Activated CD4-positive, alpha-beta T cell treated with anti-CD3 and anti-CD28 coated beads, Interleukin-10, Interleukin-2, amounts not matched to agents 100 ng/mL and 50 ng/mL, durations not matched to agents 16 hours and 8 hours (primary cell): ENCODE results near the gene GAB3.
A peak's percentile ranks its signal among the peaks of the same experiment; 100 is the strongest.

Experiments
- DNase-seq: peaks from one replicate; pipeline ENCODE4 v3.0.0-alpha.2; 2020

The GAB3 gene, protein sequence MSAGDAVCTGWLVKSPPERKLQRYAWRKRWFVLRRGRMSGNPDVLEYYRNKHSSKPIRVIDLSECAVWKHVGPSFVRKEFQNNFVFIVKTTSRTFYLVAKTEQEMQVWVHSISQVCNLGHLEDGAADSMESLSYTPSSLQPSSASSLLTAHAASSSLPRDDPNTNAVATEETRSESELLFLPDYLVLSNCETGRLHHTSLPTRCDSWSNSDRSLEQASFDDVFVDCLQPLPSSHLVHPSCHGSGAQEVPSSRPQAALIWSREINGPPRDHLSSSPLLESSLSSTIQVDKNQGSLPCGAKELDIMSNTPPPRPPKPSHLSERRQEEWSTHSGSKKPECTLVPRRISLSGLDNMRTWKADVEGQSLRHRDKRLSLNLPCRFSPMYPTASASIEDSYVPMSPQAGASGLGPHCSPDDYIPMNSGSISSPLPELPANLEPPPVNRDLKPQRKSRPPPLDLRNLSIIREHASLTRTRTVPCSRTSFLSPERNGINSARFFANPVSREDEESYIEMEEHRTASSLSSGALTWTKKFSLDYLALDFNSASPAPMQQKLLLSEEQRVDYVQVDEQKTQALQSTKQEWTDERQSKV

DNA sequence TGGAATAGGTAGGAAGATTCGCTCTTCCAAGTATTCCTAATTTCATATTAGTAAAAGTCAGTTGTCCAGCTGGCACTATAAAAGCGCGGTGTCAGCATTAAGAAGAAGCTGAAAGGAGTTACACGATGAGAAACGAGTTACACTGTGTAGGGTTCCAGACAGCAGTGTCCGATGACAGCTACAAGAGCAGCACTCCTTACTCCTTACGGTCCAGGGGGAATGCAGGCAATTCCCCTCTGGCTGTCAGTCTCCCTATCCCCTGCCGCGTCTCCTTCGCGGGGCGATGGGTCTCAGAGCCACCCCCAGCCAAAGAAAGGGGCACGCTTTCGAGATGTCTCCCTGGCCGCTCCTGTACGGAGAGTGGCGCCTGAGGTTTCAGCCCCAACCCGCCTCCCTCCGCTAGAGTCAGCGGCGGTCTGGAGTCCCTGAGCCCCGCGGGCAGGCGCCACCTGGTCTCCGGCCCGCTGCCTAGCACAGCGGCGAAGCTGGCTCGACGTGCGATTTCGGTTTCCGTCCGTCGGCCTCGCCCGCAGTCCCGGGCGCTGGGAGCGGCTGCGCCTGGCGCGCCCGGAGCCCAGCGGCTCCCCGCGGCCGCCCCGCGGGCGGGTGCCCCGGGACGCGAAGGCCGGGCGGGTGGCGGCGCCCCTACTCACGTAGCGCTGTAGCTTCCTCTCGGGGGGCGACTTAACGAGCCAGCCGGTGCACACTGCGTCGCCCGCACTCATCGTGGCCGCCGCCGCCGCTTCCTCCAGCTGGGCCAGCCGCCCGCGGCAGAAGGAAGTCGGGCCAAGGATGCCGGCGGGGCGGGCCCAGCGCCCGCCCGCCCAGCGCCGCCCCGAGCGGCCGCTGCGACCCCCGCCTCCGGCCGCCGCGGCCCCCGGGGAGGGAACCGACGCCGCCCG lies at the start of gene GAB3:
TSS of gene GAB3 (minus strand) at position 777 of the 902 bp plus-strand sequence. CDS start at position 725, 52 bp downstream.
- DNase-seq, result peak; percentile 39

DNA sequence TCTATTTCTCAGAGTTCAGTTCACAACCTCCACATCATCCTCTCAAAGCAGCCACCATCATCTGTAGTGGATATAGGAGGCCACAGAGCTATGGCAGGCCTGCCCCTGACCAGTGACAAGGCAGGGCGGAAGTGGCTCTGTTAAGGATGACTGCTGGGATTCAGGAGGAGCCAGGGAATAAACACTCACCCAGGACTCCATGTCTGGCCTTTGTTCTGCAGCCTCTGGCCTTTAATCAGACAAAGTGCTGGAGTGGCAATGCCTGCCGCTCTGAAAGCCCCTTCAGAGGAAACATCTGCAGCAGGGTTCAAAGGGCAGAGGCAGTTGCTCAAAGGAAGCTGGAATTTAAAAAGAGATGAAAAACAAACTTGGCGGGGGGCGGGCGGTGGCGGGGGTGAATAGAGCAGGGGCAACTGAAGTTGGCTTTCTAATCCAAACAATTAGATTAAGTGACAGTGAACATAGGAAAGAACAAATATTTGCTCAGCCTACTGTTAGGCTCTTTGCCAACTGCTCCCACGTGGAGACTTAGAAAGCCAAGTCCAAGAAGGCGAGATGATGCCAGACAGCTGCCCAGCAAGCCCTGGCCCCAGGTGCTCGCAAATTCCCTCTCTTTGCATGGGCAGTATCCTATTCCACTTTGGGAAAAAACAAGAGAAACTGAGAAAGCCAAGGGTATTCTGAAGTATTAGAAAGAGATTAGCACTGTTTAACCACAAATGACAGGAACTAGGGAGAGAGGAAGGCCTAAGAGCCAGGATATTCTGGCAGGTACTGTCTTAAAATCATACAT lies 48.9 kb upstream of the GAB3 start:
- no peak for DNase-seq

DNA sequence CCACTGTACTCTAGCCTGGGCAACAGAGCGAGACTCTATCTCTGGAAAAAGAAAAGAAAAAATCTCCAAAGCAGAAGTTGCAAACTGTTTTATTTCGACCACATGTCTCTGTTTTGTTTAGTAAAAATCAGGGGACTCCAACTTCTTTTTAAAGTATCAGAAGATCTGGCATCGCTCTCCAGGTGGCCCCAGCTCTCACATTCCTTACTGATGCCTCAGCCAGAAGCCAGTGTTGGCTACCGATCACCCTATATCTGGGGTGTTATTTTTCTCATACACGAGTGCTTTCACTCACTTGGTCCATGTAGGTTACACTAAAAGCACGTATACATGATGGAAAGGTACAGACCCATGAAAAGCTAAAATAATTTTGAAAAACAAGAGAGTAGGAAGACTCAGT lies 46.1 kb upstream of the GAB3 start:
- no peak for DNase-seq

DNA sequence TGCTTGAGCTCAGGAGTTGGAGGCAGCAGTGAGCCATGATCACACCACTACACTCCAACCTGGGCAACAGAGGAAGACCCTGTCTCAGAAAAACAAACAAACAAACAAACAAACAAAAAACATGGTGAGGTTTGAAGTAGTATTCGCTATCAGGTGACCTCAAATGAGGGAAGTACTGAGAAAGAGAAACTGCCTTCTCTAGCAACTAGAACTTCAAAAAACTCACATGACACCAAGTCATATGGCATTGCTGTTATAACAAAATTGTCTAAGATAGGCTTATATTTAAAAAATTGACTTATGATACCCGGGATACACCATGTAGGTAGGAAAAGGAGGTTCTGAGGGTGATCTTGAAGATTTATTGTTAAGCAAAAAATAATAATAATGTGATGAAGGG lies 44.1 kb upstream of the GAB3 start:
- no peak for DNase-seq

DNA sequence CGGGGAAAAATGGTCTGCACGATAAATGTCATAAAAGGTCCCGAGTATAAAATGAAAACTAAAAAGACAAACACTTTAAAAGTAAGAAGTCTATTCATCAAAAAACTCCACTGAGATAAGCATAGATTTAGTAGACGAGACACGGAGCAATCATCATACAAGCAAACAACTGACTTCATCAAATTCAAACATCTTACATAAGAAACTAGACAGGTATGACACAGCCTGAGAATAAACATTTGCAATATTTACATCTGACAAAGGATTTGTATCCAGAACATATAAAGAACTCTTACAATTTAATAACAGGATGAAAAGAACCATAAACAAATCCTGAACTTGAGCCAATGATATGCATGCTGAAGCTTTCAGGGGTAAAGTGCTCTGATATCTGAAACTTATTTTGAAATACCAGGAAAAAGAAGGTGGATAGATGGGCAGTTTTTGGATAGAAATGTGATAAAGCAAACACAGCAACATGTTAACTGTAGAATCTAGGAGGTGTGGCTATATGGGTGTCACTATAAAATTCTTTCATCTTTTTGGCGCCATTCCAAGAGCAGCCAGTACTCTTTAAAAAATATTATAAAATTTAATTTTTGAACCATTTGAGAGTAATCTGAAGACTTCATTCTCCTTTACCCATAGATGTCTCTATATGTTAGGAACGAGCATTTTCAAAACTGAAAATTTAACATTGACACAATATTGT lies 42.4 kb upstream of the GAB3 start:
- no peak for DNase-seq

DNA sequence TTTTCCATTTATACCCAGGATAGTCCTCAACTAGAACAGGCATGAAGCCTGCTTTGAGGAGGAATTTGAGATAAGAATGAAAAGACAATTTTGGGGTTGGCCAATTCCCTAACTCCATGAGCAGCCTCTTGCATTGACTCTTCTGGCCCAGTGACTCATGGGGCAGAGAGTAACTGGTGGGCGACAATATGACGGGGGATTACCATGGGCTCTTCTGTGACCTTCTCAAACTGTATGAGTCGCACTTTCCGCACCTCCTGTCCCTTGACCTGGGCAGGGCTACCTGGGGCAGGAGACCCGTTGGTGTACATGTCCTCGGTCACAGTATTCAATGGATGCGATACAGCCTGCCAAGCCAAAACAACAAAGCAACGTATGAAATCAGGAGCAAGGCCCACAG lies 41.1 kb upstream of the GAB3 start:
- DNase-seq, result no peak

DNA sequence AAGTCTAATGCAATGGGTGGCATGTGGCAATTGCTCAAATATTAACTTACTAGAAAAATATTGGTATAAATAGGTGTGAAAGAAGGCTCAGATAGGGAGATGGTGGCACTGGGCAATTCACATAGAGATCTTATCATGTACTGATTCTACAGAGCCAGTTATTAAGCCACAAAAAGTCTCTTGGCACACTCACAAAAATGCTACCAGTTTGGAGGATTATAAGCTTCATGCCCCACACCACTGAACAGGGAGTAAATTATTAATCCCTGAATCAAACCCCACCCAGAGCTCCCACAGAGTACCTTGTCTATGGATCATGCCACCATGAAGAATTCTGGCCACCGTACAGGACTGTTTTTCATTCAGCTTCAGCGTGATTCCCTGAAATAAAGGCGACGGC lies 40.6 kb upstream of the GAB3 start:
- DNase-seq, result no peak

DNA sequence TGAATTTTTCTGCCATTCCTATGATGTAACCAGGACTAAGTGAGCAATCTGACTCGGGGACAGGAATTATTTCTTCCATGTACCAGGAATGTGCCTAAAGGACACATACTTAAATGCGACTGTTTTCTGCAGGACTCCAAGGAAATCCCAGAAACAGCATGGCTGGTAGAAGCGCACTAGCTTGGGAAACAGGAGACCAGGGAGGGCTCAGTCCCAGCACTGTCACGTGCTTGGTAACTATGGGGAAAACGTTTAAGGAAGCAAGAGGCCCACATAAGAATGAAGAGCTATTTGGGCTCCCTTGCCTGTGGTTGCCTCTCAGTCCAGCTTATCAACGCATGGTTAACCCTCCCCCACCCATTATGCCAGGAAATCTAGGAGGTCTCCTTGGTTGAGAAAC lies 34.8 kb upstream of the GAB3 start:
- DNase-seq, result no peak

DNA sequence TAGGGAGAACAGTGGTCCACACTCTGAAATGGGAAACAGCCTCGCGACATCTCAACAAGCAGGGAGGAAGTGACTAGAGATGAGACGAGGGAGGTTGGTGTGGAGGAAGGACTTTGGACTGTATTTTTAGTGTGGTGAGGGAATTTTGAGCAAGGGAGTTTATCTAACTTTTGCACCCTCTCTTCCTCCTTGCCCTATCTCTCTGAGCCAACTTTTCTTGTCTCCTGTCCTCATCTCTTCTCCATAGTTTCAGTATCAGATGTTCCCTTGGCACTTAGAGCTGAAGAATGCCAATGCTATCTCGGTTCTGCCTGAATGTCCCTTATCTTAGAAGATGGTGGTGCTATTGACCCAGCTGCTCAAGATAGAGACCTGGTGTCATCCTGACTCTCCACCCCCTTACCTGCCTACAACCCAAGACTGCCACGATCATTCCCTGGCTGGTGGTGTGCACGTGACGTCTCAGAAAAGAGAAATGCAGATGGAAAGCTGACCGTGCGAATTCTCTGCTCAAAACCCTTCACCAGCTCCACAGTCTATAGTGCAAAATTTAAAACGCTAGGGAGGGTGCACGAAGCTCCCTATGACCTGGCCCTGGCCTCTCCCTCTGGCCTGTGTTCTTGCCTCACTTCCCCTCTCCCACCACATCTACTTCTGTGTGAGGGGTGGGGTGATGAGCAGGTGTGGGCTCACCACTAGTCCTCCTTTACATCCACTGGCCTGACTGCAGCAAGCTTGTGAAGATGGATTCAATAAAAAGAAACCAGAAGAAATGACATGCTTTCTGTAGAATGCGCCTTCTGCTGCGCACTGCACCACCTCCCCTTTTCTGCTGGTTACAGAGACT lies 33.5 kb upstream of the GAB3 start:
- no peak for DNase-seq

DNA sequence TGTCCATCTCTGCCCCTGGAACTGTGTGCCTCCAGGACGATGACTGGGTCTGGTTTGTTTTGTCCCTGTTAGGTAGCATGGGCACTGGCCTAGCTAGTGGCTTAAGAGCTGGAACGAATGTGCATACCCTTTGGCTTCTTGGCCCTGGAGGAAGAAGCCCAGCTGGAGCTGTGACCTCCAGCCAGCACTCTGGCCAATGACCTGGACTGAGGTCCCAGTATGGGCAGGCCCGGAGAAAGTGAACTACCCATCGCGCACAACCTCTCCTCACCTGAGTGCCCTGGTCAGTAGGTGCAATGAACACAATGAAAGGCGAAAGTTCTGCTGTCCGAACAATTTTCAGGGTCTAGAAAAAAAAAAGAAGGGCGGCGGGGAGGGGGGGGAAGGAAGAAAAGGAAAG lies 30.1 kb upstream of the GAB3 start:
- no peak for DNase-seq

DNA sequence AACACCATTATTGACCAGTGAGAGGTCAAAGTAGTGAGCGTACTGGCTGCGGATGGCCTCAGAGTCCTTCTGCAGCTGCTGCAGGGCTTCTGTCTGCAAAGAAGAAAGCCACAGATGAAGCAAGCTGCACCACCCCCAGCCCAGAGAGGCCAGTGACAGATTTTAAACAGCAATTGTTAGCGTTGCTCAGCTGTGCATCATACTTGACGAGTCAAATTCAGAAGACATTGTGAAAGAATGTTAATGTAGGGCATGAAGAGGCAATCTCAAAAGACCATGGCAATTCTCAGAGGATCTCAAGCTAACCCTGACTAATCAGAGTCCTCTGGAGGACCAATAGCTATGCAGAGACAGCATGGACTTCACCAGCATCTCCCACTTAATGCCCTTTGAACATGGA lies 28.4 kb upstream of the GAB3 start:
- DNase-seq, result no peak

DNA sequence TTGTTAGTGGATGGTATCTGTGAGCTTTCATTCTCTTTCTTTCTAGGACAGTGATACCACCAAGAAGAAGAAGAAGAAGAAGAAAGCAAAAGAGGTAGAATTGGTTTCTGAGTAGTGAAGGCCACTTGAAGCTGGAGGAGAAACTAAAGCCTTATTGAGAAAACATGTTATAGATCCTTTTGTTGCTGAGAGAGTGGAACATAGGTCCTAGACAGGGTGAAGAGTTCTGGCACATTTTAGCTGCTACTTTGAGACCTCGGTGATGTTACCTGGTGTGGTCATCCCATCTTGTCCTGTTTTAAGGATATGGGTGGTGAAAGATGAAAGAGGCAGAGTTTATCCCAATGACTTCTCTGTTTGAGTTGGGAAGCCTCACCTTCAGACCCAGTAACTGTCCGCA lies 25.9 kb upstream of the GAB3 start:
- no peak for DNase-seq

DNA sequence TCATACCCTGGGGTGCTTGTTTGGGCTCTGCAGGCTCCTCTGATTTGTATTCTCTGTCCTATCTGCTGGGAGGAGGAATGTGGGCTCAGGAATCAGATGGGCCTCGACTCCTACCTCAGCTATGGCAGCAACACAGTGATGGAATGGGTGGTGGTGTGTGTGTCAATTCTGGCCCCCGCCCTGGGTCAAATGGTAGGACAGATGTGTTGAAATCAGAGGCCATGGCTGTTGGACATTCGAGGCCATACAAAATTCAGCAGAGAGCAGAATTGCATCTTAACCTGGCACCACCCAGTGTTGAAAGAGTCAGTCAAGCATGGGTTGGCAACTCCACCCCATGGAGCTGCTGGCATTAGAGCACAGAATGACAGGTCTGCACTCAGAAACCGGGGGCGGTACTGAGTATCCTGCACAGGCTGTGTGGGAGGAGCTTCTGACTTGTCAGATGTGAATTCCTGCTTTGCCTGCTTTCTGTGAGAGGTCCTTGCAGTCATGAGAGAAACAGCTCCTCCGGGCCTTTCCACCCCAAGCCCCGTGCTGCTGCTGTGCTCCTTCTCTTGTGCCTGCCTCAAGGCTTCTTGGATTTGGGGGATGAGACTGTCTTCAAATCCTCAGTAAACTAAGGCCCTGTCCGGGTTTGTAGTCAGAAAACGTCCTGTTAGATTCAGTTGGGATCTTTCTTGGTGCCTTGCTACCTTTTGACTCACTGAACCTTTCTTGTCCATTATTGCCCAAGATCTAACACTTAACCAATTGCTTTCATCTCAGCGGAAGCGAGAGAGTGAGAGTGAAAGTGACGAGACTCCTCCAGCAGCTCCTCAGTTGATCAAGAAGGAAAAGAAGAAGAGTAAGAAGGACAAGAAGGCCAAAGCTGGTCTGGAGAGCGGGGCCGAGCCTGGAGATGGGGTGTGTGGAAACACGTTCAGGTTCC lies 24.8 kb upstream of the GAB3 start:
- DNase-seq, result peak; percentile 36

DNA sequence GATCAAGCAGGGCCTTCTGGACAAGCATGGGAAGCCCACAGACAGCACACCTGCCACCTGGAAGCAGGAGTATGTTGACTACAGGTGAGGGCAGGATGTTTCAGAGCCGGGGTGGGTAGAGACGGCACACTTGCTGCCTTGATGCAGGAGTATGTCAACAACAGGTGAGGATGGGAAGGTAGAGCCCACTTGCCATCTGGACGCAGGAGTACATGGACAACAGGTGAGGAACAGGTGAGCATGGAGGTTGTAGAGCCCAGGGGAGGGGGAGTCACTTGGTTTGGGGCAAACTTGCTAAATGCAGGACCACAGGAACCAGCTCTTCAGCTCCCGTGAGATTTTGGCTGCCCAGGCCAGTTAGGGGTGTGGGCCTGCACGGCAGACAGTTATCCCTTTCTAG lies 23.7 kb upstream of the GAB3 start:
- DNase-seq, result no peak

DNA sequence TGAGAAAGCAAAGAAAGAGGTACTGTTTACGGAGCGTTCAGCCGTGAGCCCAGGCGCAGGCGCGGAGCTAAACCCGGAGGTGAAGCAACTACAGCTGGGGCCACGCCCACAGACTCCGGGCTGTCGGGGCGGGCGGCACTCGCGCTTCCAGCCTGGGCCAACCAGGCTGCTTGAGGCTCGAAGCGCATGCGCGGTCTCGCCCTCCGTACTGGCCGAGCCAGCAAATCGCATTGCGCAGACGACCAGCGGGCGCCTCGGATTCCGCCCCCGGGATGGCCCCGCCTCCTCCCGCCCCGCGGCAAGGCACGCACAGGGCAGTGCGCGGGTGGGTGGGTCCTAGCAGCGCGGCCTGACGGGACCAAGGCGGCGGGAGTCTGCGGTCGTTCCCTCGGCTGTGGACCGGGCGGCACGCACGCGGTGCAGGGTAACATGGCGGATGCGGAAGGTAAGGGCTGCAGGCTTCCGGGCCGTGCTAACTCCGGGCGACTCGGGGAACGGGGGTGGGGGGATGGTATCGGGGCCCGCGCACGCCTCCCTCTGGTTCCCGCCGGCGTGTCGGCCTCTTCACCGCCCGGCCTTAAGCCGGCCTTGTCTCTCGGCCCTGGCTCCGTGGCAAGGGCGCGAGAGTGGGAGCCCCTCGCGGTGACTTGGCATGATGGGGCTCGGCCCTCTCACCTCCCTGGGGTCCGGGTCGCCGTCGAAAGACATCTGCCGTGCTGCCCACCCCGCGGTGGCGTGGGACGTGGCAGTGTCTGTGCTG lies 11.8 kb upstream of the GAB3 start, which contains the start of gene DKC1:
TSS of gene DKC1 (plus strand) at position 328 of the 760 bp plus-strand sequence. CDS start at position 430, 102 bp downstream.
- DNase-seq, result peak; percentile 98

DNA sequence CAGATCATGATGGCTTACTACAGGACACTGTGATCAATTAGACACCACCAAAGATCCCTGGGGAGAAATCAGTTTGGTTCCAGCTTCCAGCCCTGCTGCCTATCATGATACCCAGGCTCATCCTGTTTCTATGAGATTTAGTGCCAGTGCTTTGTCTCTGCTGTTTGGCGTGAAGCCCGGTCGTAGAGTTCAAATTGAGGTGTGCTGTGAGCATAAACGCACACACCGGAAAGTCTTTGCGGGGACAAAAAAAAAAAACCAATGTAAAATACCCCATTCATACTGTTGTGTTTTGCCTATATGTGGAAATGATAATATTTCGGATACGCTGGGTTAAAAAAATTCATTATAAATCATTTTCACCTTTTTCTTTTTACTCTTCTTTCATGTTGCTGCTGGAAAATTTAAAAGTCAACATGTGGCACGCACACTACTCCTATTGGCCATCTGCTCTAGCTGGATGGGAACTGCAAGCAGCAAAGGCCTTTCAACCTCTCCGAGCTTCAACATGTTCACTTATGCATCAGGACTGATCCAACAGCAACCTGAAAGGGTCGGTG lies 11.2 kb upstream of the GAB3 start:
- DNase-seq, result no peak

DNA sequence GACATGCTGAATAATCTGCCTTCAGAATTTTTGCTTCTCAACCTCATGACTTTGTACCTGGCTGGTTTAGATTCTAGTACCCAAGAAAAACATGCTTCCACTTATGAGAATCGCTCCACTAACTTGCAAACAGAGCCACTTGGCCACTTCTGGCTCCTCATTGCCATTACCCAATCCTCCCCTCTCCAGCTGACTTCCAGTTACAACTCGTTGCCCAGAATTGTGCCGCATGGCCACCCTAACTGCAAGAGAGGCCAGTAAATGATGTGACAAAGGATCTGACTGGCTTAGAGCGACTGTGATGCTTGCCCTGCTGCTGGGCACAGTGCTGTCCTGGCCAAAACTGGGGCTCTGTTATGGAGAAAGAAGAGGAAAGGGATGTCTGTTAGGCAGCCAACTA lies 7.8 kb upstream of the GAB3 start:
- no peak for DNase-seq

DNA sequence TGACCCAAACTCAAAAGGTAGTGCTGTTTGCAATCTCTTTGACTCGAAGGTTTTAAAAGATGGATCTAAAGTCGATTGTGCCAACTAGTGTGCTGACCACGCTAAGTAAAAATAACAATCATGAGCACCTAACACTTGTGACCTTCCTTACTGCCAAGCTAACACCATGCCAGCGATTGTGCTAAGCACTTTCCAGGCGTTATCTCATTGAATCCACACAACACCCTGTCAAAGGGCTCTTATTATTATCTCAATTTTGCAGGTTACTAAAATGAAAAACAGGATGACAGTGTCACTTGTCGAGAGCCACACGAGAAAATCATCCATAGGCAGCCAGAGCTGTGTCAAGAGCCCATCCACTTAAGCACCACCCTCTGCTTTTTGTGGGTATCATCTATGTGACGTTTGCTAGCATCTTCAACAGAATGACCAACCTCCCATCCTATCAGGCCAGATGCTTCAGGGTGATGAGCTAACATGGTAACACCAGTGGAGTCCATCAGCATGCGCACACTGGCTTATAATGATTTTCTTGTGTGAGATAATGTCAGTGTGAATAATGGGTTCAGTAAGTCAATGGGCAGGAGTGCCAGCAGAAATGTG lies 893 bp upstream of the GAB3 start:
- DNase-seq, result no peak
